Endothelial cell of umbilical vein (primary cell): ENCODE measurements around the gene STK32C. TPM values are rescaled to one million over a fixed set of nuclear protein-coding genes. Genes with fewer than 3 reads are reported as not detected.

ENCODE experiments used
- BruUV-seq: library from RNA; stranded (reverse); fragments of 400-500 nt; replicated peaks from 2 replicates; lab custom pipeline; 2021; lab: Mats Ljungman, UMichigan
- CTCF ChIA-PET: fragments of 300-600, 350-600 bp; sonication (Branson Sonifier 250); formaldehyde crosslinking; loops from one replicate; lab custom pipeline; 2021; ENCODE audit warnings: antibody characterized with exemption, inconsistent platforms; lab: Charles Lee
- POLR2A ChIA-PET: fragments of 300-600, 350-600 bp; sonication (Branson Sonifier 250); formaldehyde crosslinking; loops from one replicate; lab custom pipeline; 2021; ENCODE audit warnings: antibody characterized with exemption, inconsistent platforms; lab: Charles Lee
- DNase-seq: peaks from one replicate; pipeline ENCODE4 v3.0.0-alpha.2; 2011; ENCODE audit warnings: low read depth, low spot score
- FAIRE-seq: peaks from 2 replicates; lab custom pipeline; 2011; peaks lifted over from hg19 to GRCh38; lab: Jason Lieb, UNC
- H2AFZ ChIP-seq: 2 replicates; pipeline ENCODE4 v1.6.0; 2012; ENCODE audit warnings: low read depth, low read length, control low read depth, inconsistent platforms
- H3K27ac ChIP-seq: 2 replicates; pipeline ENCODE4 v1.5.1; 2011; ENCODE audit warnings: low read depth, mild to moderate bottlenecking, control low read depth, low read length, moderate library complexity; ENCODE audit not compliant: insufficient read depth
- H3K27me3 ChIP-seq, 2 experiments: 2 replicates each; pipeline versions ENCODE4 v1.6.0 to v1.6.1; 2011; ENCODE audit warnings: low read length in 2 of 2, mixed read lengths in 1 of 2; ENCODE audit not compliant: control insufficient read depth in 2 of 2, insufficient read depth in 2 of 2
- H3K36me3 ChIP-seq, 2 experiments: 2 replicates in 1 of 2; 3 replicates in 1 of 2; pipeline ENCODE4 v1.5.1; 2011; ENCODE audit warnings: low read length in 2 of 2, mild to moderate bottlenecking in 1 of 2, moderate library complexity in 1 of 2; ENCODE audit not compliant: control insufficient read depth in 2 of 2, insufficient read depth in 2 of 2; ENCODE audit errors: extremely low read depth in 1 of 2
- H3K4me1 ChIP-seq: 3 replicates; pipeline ENCODE4 v1.5.1; 2011; ENCODE audit warnings: mild to moderate bottlenecking, low read length; ENCODE audit not compliant: control insufficient read depth, insufficient read depth; ENCODE audit errors: extremely low read depth
- H3K4me2 ChIP-seq: 2 replicates; pipeline ENCODE4 v1.6.1; 2011; ENCODE audit warnings: low read length, control low read depth, mixed read lengths; ENCODE audit not compliant: insufficient read depth
- H3K4me3 ChIP-seq, 3 experiments: fragments of 200-600 bp in 1 of 3; sonication (generic), shearing (Covaris generic) in 1 of 3; replicated peaks in 1 of 3; 2 replicates each; pipeline ENCODE4 v1.5.1; 2011 to 2016; ENCODE audit warnings: control low read depth in 3 of 3, low read length in 3 of 3, mild to moderate bottlenecking in 2 of 3, inconsistent platforms in 1 of 3, low read depth in 1 of 3, moderate library complexity in 1 of 3; ENCODE audit not compliant: insufficient read depth in 1 of 3
- H3K79me2 ChIP-seq: 2 replicates; pipeline ENCODE4 v1.6.0; 2012; ENCODE audit warnings: low read length, inconsistent platforms; ENCODE audit not compliant: control insufficient read depth, insufficient read depth
- H3K9ac ChIP-seq: replicated peaks from 2 replicates; pipeline ENCODE3; 2011; ENCODE audit warnings: low read length, control low read depth; ENCODE audit not compliant: insufficient read depth; ENCODE audit errors: extremely low read depth
- H3K9me1 ChIP-seq: replicated peaks from 3 replicates; pipeline ENCODE4 v1.6.0; 2011; ENCODE audit warnings: mild to moderate bottlenecking, low read length; ENCODE audit not compliant: control insufficient read depth, insufficient read depth; ENCODE audit errors: extremely low read depth
- H3K9me3 ChIP-seq: replicated peaks from 2 replicates; pipeline ENCODE4 v1.5.1; 2012; ENCODE audit warnings: low read length, inconsistent platforms; ENCODE audit not compliant: control insufficient read depth, insufficient read depth
- H4K20me1 ChIP-seq: replicated peaks from 2 replicates; pipeline ENCODE3; 2011; ENCODE audit warnings: mild to moderate bottlenecking, low read length; ENCODE audit not compliant: control insufficient read depth, insufficient read depth; ENCODE audit errors: extremely low read depth
- CTCF ChIP-seq, 2 donors: IDR thresholded peaks; 1 replicate in 1 of 2; 2 replicates in 1 of 2; pipeline ENCODE4 v1.5.1; 2011; ENCODE audit warnings: low read length in 2 of 2, mild to moderate bottlenecking in 2 of 2, moderate library complexity in 2 of 2, control low read depth in 1 of 2, inconsistent platforms in 1 of 2, low read depth in 1 of 2; ENCODE audit not compliant: insufficient read depth in 1 of 2; ENCODE audit errors: extremely low read depth in 1 of 2
- EZH2 ChIP-seq: IDR thresholded peaks from 2 replicates; pipeline ENCODE4 v1.6.1; 2012; ENCODE audit warnings: borderline replicate concordance, low read depth, mild to moderate bottlenecking, moderate library complexity, low read length, inconsistent platforms; ENCODE audit not compliant: severe bottlenecking
- FOS ChIP-seq: IDR thresholded peaks from 2 replicates; pipeline ENCODE4 v1.6.1; 2011; ENCODE audit warnings: mild to moderate bottlenecking, low read length, moderate library complexity, borderline replicate concordance; ENCODE audit not compliant: insufficient read depth
- GATA2 ChIP-seq: IDR thresholded peaks from 2 replicates; pipeline ENCODE4 v1.7.0; 2011; ENCODE audit warnings: low read depth, mild to moderate bottlenecking, moderate library complexity, mixed read lengths, low read length; ENCODE audit not compliant: insufficient read length, insufficient read depth
- JUN ChIP-seq: IDR thresholded peaks from 2 replicates; pipeline ENCODE4 v1.6.1; 2011; ENCODE audit warnings: borderline replicate concordance, low read depth; ENCODE audit not compliant: insufficient read length, insufficient read depth
- MYC ChIP-seq: IDR thresholded peaks from one replicate; pipeline ENCODE4 v1.6.1; 2011; ENCODE audit warnings: mild to moderate bottlenecking, low read depth, low read length
- POLR2A ChIP-seq: IDR thresholded peaks from 2 replicates; pipeline ENCODE4 v1.6.1; 2012; ENCODE audit warnings: low read depth, mild to moderate bottlenecking, control low read depth, low read length
- POLR2AphosphoS5 ChIP-seq: IDR thresholded peaks from 2 replicates; pipeline ENCODE4 v1.6.1; 2012; ENCODE audit warnings: low read depth, mild to moderate bottlenecking, control low read depth, low read length, moderate library complexity; ENCODE audit not compliant: insufficient read depth
- dilution Hi-C: fragments of 300-500 bp; cut with MboI; formaldehyde crosslinking; loops from one replicate; pipeline ENCODE4 v1.15.0; 2019; ENCODE audit warnings: low sequenced_read_pairs; ENCODE audit not compliant: extremely low pct_ligation_motif_present
- intact Hi-C: fragments of 100-400 bp; cut with micrococcal nuclease; formaldehyde crosslinking; loops from one replicate; pipeline ENCODE4 v1.10.0; 2022
- polyA plus RNA-seq, 4 experiments: library from polyadenylated mRNA; depleted of rRNA in 3 of 4; stranded (reverse) in 3 of 4; unstranded in 1 of 4; fragments of >200 nt; gene quantifications; 2 replicates each; pipeline versions ENCODE4 v1.2.1 to v1.2.3, GENCODE V29; 2011 to 2012; ENCODE audit warnings: missing spikeins in 1 of 4
- total RNA-seq: library from RNA; stranded (reverse); gene quantifications from 2 replicates; pipeline ENCODE4 v1.2.3, GENCODE V29; 2021
- TF ChIP-seq, protein P1 (sequence below): IDR thresholded peaks from 2 replicates; pipeline ENCODE4 v1.6.1; 2011; ENCODE audit not compliant: insufficient read depth, insufficient read length

Gene STK32C
- total and polyA plus RNA-seq, 2 donors (not counting 3 experiments of a cell fraction or from before 2014, with no cell fraction given) = 5.4 to 14.1 TPM

DNA sequence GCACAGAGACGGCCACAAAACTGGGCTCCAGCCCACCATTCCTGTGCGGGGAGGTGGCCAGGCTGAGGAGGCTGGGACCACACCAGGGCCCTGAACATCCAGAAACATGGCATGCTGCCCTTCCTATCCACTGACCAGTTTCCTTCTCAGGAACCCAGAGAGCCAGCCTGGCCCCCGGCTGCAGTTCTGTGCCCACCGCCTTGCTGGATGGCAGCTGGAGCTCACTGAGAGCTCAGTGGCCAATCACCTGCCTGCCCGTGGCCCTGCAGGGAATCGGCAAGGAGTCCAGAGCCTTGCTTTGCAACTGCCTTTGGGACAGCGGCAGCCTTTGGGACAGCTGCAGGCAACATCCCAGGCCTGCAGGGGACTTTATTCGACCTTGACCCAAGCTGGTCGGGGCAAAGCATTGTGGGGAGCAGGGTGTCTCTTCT lies 30.4 kb downstream of the STK32C start:
- Histone ChIP-seq H3K27ac (no peak overlapping the region), H3K27me3 (no peaks in the 10 kb centered on the region), H4K20me1 (no peaks in the 10 kb centered on the region), H2AFZ (no peak overlapping the region), H3K4me3 (no peak overlapping the region), H3K79me2 (no peaks in the 10 kb centered on the region), H3K9ac (no peak overlapping the region), H3K9me3 (no peaks in the 10 kb centered on the region), H3K9me1 (no peaks in the 10 kb centered on the region), H3K4me1 (no peaks in the 10 kb centered on the region), H3K4me2 (no peak overlapping the region), H3K36me3 (no peaks in the 10 kb centered on the region)
- ChIA-PET POLR2A (no interaction called here), CTCF (no interaction called here)
- DNase-seq (no peak), FAIRE-seq (no peak)
- dilution Hi-C loops (no loop called here), intact Hi-C loops (no loop called here)
- TF ChIP-seq POLR2AphosphoS5 (no peak), CTCF (IDR thresholded peaks at IDR 0.05; ENCODE audit: extremely low read depth in 1 of 2, insufficient read depth in 1 of 2, low read depth in 1 of 2, low read length in 2 of 2) (no peak), GATA2 (no peak), POLR2A (no peak), FOS (no peak), JUN (no peak), MYC (no peak), EZH2 (no peak)
- TF ChIP-seq, protein P1, sequence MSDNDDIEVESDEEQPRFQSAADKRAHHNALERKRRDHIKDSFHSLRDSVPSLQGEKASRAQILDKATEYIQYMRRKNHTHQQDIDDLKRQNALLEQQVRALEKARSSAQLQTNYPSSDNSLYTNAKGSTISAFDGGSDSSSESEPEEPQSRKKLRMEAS = no peak
- no TSS peak for BruUV-seq
